Ovary (tissue), 9 donors: ENCODE results near the gene PMM2. TPM values are rescaled to one million over a fixed set of nuclear protein-coding genes. Genes with fewer than 3 reads are reported as not detected.

Experiments
- DNase-seq, 5 donors: peaks; one replicate each; pipeline ENCODE4 v3.0.0-alpha.2; 2019 to 2020
- H3K27ac ChIP-seq, 2 donors: fragments of 200-600 bp; one replicate each; pipeline versions ENCODE4 v1.5.1 to v1.8.0; 2019 to 2022
- H3K27me3 ChIP-seq: fragments of 200-600 bp; one replicate; pipeline ENCODE4 v1.8.0; 2022
- H3K36me3 ChIP-seq: fragments of 200-600 bp; sonication (generic); one replicate; pipeline ENCODE4 v1.5.1; 2019
- H3K4me1 ChIP-seq: one replicate; pipeline ENCODE4 v1.8.1; 2013; ENCODE audit warnings: mild to moderate bottlenecking, moderate library complexity; ENCODE audit not compliant: insufficient read depth
- H3K4me3 ChIP-seq: fragments of 200-600 bp; sonication (generic); one replicate; pipeline ENCODE4 v1.5.1; 2017
- H3K9me3 ChIP-seq, 2 donors: fragments of 200-600 bp in 1 of 2; sonication (generic) in 1 of 2; one replicate each; pipeline versions ENCODE4 v1.5.1 to v1.8.1; 2013 to 2019; ENCODE audit warnings: mild to moderate bottlenecking in 1 of 2, moderate library complexity in 1 of 2
- CTCF ChIP-seq, 3 donors: fragments of 450-650 bp in 2 of 3; fragments of 200-600 bp in 1 of 3; IDR thresholded peaks; one replicate each; pipeline versions ENCODE4 v1.5.1 to v1.8.0; 2016 to 2022; ENCODE audit warnings: antibody characterized with exemption in 3 of 3, mild to moderate bottlenecking in 1 of 3
- EP300 ChIP-seq: sonication (generic); formaldehyde crosslinking; IDR thresholded peaks from one replicate; pipeline ENCODE4 v1.6.1; 2017; ENCODE audit warnings: antibody characterized with exemption
- POLR2A ChIP-seq: fragments of 450-650 bp; IDR thresholded peaks from one replicate; pipeline ENCODE4 v1.6.1; 2017; ENCODE audit warnings: antibody characterized with exemption, mild to moderate bottlenecking, moderate library complexity
- WGBS, 3 donors: extraction: QIAGEN DNeasy Blood & Tissue Kit in 1 of 3; methylation state at CpG; one replicate each; pipeline versions ENCODE4 v1.1.5 to v1.1.7; 2013 to 2017; 5-methylcytosine and 5-hydroxymethylcytosine counted together
- intact Hi-C, 4 donors: fragments of 100-400 bp; cut with DNase I; formaldehyde crosslinking; loops; one replicate each; pipeline versions ENCODE4 v1.11.0 to v1.15.1; 2022 to 2023
- polyA plus RNA-seq, 2 donors: library from polyadenylated mRNA; stranded (reverse); fragments of 200-250 nt in 1 of 2; fragments of 350-450 nt in 1 of 2; fragmentation: Illumina TruSeq in 1 of 2; extraction: RNeasy Lipid Tissue Mini Kit (QIAGEN cat#74804) in 1 of 2; gene quantifications; one replicate each; pipeline ENCODE4 v1.2.3, GENCODE V29; 2013 to 2014
- total RNA-seq, 7 donors: library from RNA; depleted of rRNA in 2 of 7; stranded (reverse); fragments of >200 nt in 2 of 7; fragmentation: NEBNext Ultra II Directional in 3 of 7; extraction: Animal tissue kit (Norgen Biotek cat#: 25700) in 3 of 7; gene quantifications; one replicate each; pipeline versions ENCODE4 v1.1.0 to v1.2.4, GENCODE V29; 2016 to 2023
- donor health status: DM: no; HTN: no; CAD: no; lungs with moderate emphysema.
- donor health status: DM: no; HTN: no; CAD: no.
- donor health status: Bipolar disorder and iron deficiency.
- donor health status: DM: yes; HTN: yes; CAD: no.
- donor health status: DM: no; HTN: no; CAD: no.
- donor health status: DM: yes; HTN: yes; CAD: no.

Gene PMM2
- total and polyA plus RNA-seq, 9 donors = 9.6 to 38.6 (median 23.1) TPM

- no peaks in the 10 kb centered on the region for H3K27me3 ChIP-seq
- no peaks in the 10 kb centered on the region for H3K9me3 ChIP-seq
- intact Hi-C loops = no loop called here
- DNase-seq = no peak
- WGBS, 3 donors = 96 to 99% (median 98%) methylated on average over 5 of the region's 5 CpGs
- no peaks in the 10 kb centered on the region for H3K4me1 ChIP-seq
- TF ChIP-seq POLR2A = no peak
- no peak for TF ChIP-seq EP300
- TF ChIP-seq CTCF (IDR thresholded peaks at IDR 0.05) = no peak
- no peak overlapping the region for H3K27ac ChIP-seq
- H3K4me3 ChIP-seq = no peak overlapping the region
- no peaks in the 10 kb centered on the region for H3K36me3 ChIP-seq
Observed at GRCh38 chr16:8807189-8807588, 9.6 kb downstream of the PMM2 start.

DNA sequence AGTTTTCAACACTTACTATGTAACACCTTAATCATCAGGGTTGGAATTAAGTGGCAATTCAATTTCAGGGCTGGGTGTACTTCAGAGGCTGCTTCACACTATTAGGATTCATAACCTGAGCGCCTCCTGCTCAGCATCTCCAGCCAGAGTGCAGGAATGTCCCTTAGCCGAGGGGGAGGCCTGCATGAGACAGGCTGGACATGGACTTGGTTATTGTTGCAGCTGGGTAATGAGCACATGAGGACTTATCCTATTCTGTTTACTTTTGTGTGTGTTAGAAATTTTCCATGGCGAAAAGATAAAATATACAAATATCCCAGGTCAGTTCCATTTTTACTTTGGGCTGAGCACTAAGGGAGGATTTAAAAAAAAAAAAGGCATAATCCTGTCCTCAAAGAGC lies 10.4 kb downstream of the PMM2 start:
- intact Hi-C loops = no loop called here
- no peak for DNase-seq
- TF ChIP-seq POLR2A (no peak), EP300 (no peak), CTCF (IDR thresholded peaks at IDR 0.05) (no peak)
- Histone ChIP-seq H3K4me3 (no peak overlapping the region), H3K9me3 (no peaks in the 10 kb centered on the region), H3K27me3 (no peaks in the 10 kb centered on the region), H3K27ac (no peak overlapping the region), H3K36me3 (no peaks in the 10 kb centered on the region), H3K4me1 (no peaks in the 10 kb centered on the region)
- WGBS, 3 donors = 89 to 94% (median 93%) methylated on average over 3 of the region's 3 CpGs

- 79 to 81% (median 80%) methylated on average over 11 of the region's 11 CpGs for WGBS, 3 donors
- H3K4me1 ChIP-seq = no peaks in the 10 kb centered on the region
- no peaks in the 10 kb centered on the region for H3K27me3 ChIP-seq
- no peak overlapping the region for H3K27ac ChIP-seq
- no peak overlapping the region for H3K4me3 ChIP-seq
- no peaks in the 10 kb centered on the region for H3K36me3 ChIP-seq
- TF ChIP-seq EP300 (no peak), CTCF (IDR thresholded peaks at IDR 0.05) (no peak), POLR2A (no peak)
- H3K9me3 ChIP-seq = no peaks in the 10 kb centered on the region
- DNase-seq = no peak
- intact Hi-C loops = no loop called here
Observed at GRCh38 chr16:8808613-8809353, 11.1 kb downstream of the PMM2 start.

DNA sequence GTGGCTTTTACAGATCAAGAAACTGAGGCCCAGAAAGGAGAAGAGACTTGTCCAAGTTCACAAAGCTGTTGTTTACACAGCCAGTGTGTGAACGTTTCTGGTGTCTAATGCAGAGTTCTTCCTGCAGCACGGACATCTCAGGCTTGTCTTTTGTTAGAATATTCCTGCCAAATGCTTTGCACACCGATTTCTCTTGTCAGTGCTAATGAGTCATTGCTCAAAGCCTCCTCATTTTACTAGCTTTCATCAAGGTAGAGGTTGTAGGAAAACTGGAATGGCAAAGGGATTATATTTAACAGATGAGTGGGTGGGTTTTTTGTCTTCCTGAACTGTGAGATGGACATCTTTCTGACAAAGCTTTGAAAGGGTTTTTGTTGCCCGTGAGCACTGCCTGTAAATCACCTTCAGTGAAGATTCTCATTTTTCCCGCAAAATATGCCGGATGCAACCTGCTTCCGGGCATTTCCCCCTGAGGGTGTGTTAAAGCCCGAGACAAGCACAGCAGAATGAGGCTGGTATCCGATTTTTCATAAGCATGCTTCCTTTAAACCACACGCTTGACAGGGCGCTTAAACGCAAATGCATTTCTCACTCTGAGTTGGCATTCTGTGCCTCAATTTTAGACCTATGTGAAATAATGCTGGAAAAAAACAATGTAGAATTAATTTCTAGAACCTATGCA lies 14.7 kb downstream of the PMM2 start:
- Histone ChIP-seq H3K9me3 (no peaks in the 10 kb centered on the region), H3K27ac (no peak overlapping the region), H3K27me3 (no peaks in the 10 kb centered on the region), H3K4me1 (no peaks in the 10 kb centered on the region), H3K4me3 (no peak overlapping the region), H3K36me3 (no peaks in the 10 kb centered on the region)
- intact Hi-C loops = no loop called here
- no peak for DNase-seq
- TF ChIP-seq POLR2A (no peak), EP300 (no peak), CTCF (IDR thresholded peaks at IDR 0.05) (no peak)
- 71 to 80% (median 71%) methylated on average over 12 of the region's 12 CpGs for WGBS, 3 donors
